Adrenal gland (tissue), 12 donors: ENCODE measurements around the gene LRRN4CL. TPM values are rescaled to one million over a fixed set of nuclear protein-coding genes. Genes with fewer than 3 reads are reported as not detected.
A peak's percentile ranks its signal among the peaks of the same experiment; 100 is the strongest.

ENCODE experiments used
- DNase-seq, 7 donors: peaks; one replicate each; pipeline ENCODE4 v3.0.0-alpha.2; 2019 to 2020
- H3K27ac ChIP-seq, 5 donors: fragments of 200-600 bp; sonication (generic) in 4 of 5; 1 replicate in 3 of 5; 2 replicates in 2 of 5; pipeline versions ENCODE4 v1.5.1 to v1.8.0; 2016 to 2020; ENCODE audit warnings: mild to moderate bottlenecking in 1 of 5
- H3K27me3 ChIP-seq: fragments of 200-600 bp; 2 replicates; pipeline ENCODE4 v1.8.0; 2021
- H3K36me3 ChIP-seq, 2 donors: fragments of 200-600 bp; replicated peaks in 1 of 2; 1 replicate in 1 of 2; 2 replicates in 1 of 2; pipeline versions ENCODE4 v1.5.1 to v1.8.0; 2018 to 2022
- H3K4me1 ChIP-seq, 2 donors: fragments of 200-600 bp; replicated peaks in 1 of 2; 1 replicate in 1 of 2; 2 replicates in 1 of 2; pipeline versions ENCODE4 v1.5.1 to v1.8.0; 2018 to 2021
- H3K4me3 ChIP-seq, 4 donors: fragments of 200-600 bp; sonication (generic) in 3 of 4; one replicate each; pipeline ENCODE4 v1.5.1; 2016 to 2018
- H3K9me3 ChIP-seq, 3 donors: fragments of 200-600 bp; sonication (generic) in 1 of 3; replicated peaks in 1 of 3; 1 replicate in 2 of 3; 2 replicates in 1 of 3; pipeline versions ENCODE4 v1.5.1 to v1.8.0; 2016 to 2021
- CTCF ChIP-seq, 6 experiments: fragments of 450-650 bp in 4 of 6; fragments of 200-600 bp in 2 of 6; sonication (generic) in 1 of 6; IDR thresholded peaks; 1 replicate in 5 of 6; 2 replicates in 1 of 6; pipeline versions ENCODE4 v1.5.1 to v1.8.0; 2016 to 2021; ENCODE audit warnings: antibody characterized with exemption in 6 of 6, mild to moderate bottlenecking in 2 of 6, moderate library complexity in 1 of 6
- POLR2A ChIP-seq, 2 donors: fragments of 450-650 bp; IDR thresholded peaks; one replicate each; pipeline ENCODE4 v1.6.1; 2017; ENCODE audit warnings: antibody characterized with exemption in 2 of 2, mild to moderate bottlenecking in 2 of 2, moderate library complexity in 1 of 2
- WGBS, 4 donors: extraction: QIAGEN DNeasy Blood & Tissue Kit in 2 of 4; methylation state at CpG; one replicate each; pipeline versions ENCODE4 v1.1.5 to v1.1.7; 2013 to 2017; 5-methylcytosine and 5-hydroxymethylcytosine counted together
- intact Hi-C, 2 donors: fragments of 100-400 bp; cut with DNase I; formaldehyde crosslinking; loops; one replicate each; pipeline versions ENCODE4 v1.14.1 to v1.15.0; 2022 to 2023
- polyA plus RNA-seq, 3 donors: library from polyadenylated mRNA; stranded (reverse); fragments of 200-250 nt in 2 of 3; fragments of 350-450 nt in 1 of 3; fragmentation: Illumina TruSeq in 1 of 3; extraction: RNeasy Lipid Tissue Mini Kit (QIAGEN cat#74804) in 1 of 3; gene quantifications; one replicate each; pipeline ENCODE4 v1.2.3, GENCODE V29; 2013 to 2014
- total RNA-seq, 9 donors: library from RNA; depleted of rRNA in 4 of 9; stranded (reverse); fragments of >200 nt in 4 of 9; fragments of 120-200 nt in 1 of 9; fragmentation: NEBNext Ultra II Directional in 1 of 9; extraction: Animal tissue kit (Norgen Biotek cat#: 25700) in 1 of 9; gene quantifications; one replicate each; pipeline versions ENCODE4 v1.1.0 to v1.2.4, GENCODE V29; 2013 to 2023
- donor health status: healthy with polysubstance abuse.
- donor health status: Bipolar disorder and iron deficiency.
- donor health status: DM: yes; HTN: yes; CAD: no.
- donor health status: DM: no; HTN: no; CAD: no.
- donor health status: DM: no; HTN: no; CAD: no.
- donor health status: DM: yes; HTN: yes; CAD: no.

The LRRN4CL gene
- total and polyA plus RNA-seq, 12 donors, result 3.1 to 29.9 (median 10.3) TPM

- 43 to 64% (median 51%) methylated on average over 2 of the region's 2 CpGs for WGBS, 4 donors
- Histone ChIP-seq H3K4me1 (peaks cover 32 to 33% of the 10 kb centered on the region in 2 donors), H3K36me3 (peaks cover 0 to 78% of the 10 kb centered on the region in 2 donors), H3K9me3 (no peaks in the 10 kb centered on the region), H3K27ac (peak overlapping the region in 4 of 5 donors; percentile 12 to 84 (median 72)), H3K27me3 (no peaks in the 10 kb centered on the region), H3K4me3 (no peak overlapping the region)
- peak; percentile 65 to 85 (median 83) for DNase-seq
- intact Hi-C loops, result no loop called here
- TF ChIP-seq CTCF (IDR thresholded peaks at IDR 0.05) (no peak), POLR2A (IDR thresholded peaks at IDR 0.05) (peak in 1 of 2 donors; percentile 40)
Observed at GRCh38 chr11:62713343-62713742, 24.0 kb upstream of the LRRN4CL start.

GRCh38 chr11:62712861-62713260, 23.5 kb upstream of the LRRN4CL start:
- no peak overlapping the region for H3K4me3 ChIP-seq
- H3K4me1 ChIP-seq, result peaks cover 33% of the 10 kb centered on the region in 2 donors
- peaks cover 0 to 73% of the 10 kb centered on the region in 2 donors for H3K36me3 ChIP-seq
- peak overlapping the region in 4 of 5 donors; percentile 9 to 84 (median 72) for H3K27ac ChIP-seq
- TF ChIP-seq POLR2A (IDR thresholded peaks at IDR 0.05), result no peak
- no peak for TF ChIP-seq CTCF (IDR thresholded peaks at IDR 0.05)
- WGBS, 4 donors, result 40 to 50% (median 46%) methylated on average over 3 of the region's 3 CpGs
- intact Hi-C loops, result no loop called here
- no peaks in the 10 kb centered on the region for H3K27me3 ChIP-seq
- no peak for DNase-seq
- H3K9me3 ChIP-seq, result no peaks in the 10 kb centered on the region

GRCh38 chr11:62712276-62712812, 23.0 kb upstream of the LRRN4CL start:
- peak in 1 of 7 donors; percentile 11 for DNase-seq

GRCh38 chr11:62710001-62710345, 20.6 kb upstream of the LRRN4CL start:
- WGBS, 4 donors, result 59 to 67% (median 63%) methylated on average over 7 of the region's 7 CpGs
- Histone ChIP-seq H3K9me3 (no peaks in the 10 kb centered on the region), H3K27ac (peak overlapping the region; percentile 84 to 96 (median 93)), H3K4me3 (peak overlapping the region in 3 of 4 donors; percentile 53 to 58 (median 58)), H3K36me3 (peaks cover 0 to 45% of the 10 kb centered on the region in 2 donors), H3K4me1 (peaks cover 46 to 55% of the 10 kb centered on the region in 2 donors), H3K27me3 (no peaks in the 10 kb centered on the region)
- intact Hi-C loops, result no loop called here
- TF ChIP-seq CTCF (IDR thresholded peaks at IDR 0.05) (no peak), POLR2A (IDR thresholded peaks at IDR 0.05) (no peak)
- peak in 5 of 7 donors; percentile 31 to 71 (median 35) for DNase-seq

More at GRCh38 chr11:62712276-62712812, 23.0 kb upstream of the LRRN4CL start:
- intact Hi-C loops, result no loop called here
- no peaks in the 10 kb centered on the region for H3K9me3 ChIP-seq
- peaks cover 0 to 68% of the 10 kb centered on the region in 2 donors for H3K36me3 ChIP-seq
- TF ChIP-seq CTCF (IDR thresholded peaks at IDR 0.05) (no peak), POLR2A (IDR thresholded peaks at IDR 0.05) (no peak)
- 89 to 91% (median 89%) methylated on average over 6 of the region's 6 CpGs for WGBS, 4 donors
- no peaks in the 10 kb centered on the region for H3K27me3 ChIP-seq
- H3K4me3 ChIP-seq, result no peak overlapping the region
- H3K27ac ChIP-seq, result peak overlapping the region in 4 of 5 donors; percentile 9 to 84 (median 72)
- peaks cover 33 to 36% of the 10 kb centered on the region in 2 donors for H3K4me1 ChIP-seq
